Stimulated activated CD4-positive, alpha-beta T cell treated with anti-CD3 and anti-CD28 coated beads, TNF-alpha, amount 100 ng/mL, for 48 hours (primary cell): ENCODE measurements around the gene MFNG.
"Not testable (repeated sequence)": the region's sequence is repeated elsewhere in the genome, so short reads cannot be mapped to it uniquely, and the experiment has no call there.

Source experiments
- DNase-seq, 3 donors: peaks; one replicate each; pipeline ENCODE4 v3.0.0-alpha.2; 2020; ENCODE audit warnings: low read depth in 3 of 3

Gene MFNG

DNA sequence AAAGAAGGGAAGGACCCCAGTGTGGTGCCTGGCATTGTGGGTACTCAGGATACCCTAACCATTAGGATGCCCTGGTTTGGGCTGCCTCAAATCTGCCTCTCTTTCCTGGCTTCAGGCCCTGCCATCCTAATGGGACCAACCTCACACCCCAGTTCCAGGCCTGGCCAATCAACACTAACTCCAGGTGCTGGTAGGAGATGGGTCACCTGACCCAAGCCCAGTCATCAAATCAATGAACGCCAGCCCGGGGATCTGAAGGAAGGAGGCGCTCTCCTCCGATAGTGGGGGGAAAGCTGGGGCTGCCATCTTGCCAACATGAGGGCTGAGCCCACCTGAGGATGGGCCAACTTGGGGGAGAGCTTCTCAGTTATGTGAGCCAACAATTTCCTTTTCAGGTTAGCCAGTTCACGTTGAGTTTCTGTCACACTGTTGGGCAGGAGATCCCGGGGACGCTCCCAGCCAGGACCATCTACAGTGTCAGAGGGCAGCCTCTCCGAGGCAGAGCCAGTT lies 12.7 kb downstream of the MFNG start:
- DNase-seq = no peak

DNA sequence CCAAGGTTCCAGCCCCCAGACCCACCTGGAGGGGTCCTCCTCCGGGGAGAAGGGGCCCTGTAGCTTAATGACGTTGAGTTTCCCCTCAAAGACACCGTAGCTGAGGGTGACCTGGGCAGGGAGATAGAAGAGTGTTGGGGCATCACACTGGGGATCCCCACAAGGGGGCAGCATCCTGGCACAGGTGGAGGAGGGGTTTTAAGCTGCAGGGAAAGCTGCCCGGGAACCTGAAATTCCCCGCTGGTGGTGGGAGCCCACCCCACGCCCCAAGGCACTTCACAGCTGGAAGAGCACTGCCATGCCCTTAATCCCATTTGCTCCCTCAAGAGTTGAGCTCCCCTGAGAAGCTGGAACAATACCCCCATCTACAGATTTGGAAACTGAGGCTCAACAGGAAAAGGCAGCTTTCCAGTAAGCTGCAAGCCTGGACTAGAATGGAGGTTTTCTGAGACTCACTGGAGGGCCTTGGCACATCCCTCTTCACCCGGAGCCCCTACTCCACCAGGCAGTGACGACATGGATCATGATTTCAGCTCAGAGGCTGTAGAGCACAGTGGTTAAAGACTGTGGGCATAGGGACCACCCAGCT lies 13.7 kb downstream of the MFNG start:
- DNase-seq = peak in 1 of 3 donors; percentile 27

DNA sequence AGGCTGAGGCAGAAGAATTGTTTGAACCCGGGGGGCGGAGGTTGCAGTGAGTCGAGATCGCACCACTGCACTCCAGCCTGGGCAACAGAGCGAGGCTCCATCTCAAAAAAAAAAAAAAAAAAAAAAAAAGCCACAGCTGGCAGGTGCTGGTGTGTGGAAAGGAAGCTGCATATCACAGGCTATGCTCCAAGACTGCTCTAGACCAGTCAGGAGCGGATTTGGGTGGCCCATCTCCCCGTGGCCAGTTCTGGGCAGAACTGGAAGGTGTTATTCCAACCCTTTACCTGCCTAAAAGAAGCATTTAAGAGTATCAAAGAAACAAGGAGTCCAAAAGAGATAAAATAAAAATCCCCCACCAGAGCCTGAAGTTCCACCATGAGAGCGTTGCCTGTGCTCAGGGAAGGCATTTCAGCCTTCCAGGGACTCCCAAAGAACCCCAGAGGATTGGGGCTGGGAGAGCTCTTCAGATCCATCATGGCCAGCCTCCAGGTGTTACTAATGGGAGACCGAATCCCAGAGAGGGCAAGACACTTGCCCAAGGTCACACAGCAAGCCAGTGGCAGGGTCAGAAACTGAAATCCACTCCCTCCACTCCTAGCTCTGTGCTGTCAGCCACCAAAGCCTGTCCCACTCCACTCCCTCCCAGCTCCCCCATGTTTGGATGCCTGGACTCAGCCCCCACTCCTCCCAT lies 14.3 kb downstream of the MFNG start:
- no peak for DNase-seq

DNA sequence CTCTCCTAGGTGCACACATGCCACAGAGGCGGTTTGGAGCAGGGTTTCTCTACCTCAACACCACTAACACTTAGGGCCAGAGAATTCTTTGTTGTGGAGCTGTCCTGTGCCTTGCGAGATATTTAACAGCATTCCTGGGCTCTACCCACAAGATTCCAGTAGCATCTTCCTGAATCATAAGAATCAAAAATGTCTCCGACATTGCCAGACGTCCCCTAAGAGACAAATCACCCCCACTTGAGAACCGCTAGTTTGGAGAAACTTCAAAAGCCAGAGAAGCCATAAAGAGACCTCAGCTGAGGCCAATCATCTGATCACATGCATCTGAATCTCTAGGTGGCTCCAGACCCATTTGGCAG lies 16.1 kb downstream of the MFNG start:
- DNase-seq = no peak

DNA sequence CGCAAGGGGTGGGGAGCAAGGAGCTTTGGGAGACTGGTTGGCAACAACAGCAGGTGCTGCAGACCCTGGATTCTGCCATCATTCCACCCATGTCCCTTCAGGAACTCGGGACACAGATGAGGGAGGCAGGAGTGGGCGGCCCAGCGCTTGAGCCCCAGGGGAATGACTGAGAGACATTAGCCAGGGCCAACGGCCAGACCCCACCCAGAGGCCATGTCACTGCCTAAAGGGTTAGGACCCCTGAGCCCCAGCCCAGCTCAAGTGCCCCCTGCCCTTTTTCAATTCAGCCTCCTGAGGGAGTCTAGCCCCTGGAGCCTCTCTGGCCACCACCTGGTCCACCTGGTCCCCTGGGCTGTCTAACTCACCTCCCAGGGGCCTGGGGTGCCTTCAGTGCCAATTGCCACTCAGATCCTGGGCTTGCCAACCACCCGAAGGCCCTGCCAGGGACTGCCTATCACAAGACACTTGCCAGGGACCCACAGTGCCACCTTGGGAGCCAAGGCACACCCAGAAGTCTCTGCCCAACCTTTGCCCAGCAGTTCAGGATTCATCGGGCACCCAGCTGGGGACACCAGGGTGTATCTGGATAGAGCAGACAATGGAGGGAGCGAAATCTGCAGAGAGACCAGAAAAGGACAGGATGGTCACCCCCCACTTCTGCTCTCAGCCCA lies 16.6 kb downstream of the MFNG start:
- DNase-seq = no peak

DNA sequence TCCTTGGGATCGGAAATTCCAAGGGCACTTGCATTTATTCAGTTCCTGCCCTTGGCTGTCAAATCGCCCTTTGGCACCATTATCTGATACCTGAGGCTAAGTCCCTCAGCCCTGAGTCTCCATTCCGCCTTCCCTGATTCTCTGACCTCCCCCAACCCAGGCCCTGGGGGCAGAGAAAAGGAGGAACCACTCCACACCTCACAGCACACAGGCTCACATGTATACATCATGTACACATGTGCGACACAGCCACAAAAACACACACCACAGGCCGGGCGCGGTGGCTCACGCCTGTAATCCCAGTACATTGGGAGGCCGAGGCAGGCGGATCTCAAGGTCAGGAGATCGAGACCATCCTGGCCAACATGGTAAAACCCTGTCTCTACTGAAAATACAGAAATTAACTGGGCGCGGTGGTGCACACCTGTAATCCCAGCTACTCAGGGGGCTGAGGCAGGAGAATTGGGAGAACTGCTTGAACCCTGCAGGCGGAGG lies 17.9 kb downstream of the MFNG start:
- DNase-seq = not testable (repeated sequence)

DNA sequence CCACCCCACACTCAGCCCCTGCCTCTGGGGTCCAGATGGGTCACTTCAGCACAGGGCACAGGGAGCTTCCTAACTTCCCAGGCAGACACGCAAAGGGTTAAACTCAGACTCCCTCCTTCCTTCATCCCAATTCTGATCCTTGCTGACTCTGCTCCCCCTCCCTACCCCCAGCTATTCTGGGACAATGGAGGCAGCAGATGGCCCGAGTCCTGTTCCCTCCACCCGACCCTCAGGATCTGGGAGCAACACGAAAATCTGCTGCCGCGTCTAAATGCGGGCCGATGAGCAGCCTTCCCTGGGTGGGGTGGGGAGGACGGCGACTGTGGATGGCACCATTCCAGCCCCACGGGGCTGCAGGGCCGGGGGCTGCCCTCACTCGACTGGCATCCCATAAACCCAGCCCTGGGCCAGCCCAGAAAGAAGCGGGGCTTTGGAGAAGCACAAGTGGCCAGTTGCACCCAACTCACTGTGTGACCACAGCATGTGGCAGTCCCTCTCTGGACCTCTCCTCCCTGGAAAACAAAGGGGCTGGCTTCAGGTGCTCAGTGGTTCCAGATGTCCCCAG lies 18.7 kb downstream of the MFNG start:
- no peak for DNase-seq

DNA sequence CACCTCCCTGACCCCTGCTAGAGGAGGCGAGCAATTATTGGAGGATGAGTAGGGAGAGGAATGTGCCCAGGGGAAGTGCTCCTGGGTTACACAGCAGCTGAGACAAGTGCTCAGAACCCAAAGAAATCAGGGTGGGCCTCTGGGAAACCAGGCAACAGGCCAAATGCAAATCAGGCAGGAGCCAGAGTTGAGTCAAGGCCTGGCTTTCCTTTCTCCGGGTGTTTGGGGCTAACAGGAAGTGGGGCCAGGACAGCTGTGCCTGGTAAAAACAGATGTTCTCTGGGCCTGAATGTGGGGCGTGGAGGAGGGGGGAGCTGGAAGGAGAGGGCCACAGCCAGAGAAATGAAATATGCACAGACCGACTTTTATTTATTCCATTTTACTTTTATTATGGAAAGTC lies 22.0 kb downstream of the MFNG start:
- no peak for DNase-seq

DNA sequence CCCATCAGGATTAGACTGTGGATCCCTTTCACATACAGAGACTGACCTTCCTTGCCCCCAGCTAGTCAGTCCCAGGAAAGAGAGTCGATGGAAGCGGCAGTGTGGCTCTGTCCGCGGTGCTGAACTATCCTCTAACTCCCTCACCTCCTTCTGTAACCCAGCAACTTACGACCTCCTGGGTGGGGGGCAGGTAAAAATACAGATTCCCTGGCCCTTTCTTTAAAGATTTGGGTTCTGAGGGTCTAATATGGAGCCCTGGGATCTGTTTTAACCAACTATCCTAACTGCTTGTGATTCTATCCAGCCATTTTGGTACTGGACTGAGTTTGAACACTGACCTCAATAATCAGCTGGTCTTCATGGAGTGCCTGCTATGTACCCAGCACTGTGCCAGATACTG lies 23.2 kb downstream of the MFNG start:
- DNase-seq = no peak

DNA sequence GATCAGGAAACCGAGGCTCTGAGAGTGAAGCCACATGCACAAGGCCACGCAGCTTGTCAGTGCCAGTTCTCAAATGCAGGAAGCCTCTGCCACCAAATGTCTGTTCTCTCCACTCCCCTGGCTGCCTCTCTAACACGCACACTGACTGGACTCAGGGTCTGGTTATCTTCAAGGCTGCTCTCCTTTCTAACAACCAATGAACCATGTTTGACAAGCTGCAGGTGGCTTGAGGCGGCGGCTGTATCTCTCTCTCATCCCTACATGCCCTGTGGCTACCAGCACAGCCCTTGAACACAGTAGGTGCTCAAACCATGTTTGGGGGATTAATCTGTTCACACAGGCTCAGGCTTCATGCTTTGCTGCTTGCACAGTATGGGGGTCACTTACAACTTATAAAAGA lies 23.7 kb downstream of the MFNG start:
- no peak for DNase-seq

DNA sequence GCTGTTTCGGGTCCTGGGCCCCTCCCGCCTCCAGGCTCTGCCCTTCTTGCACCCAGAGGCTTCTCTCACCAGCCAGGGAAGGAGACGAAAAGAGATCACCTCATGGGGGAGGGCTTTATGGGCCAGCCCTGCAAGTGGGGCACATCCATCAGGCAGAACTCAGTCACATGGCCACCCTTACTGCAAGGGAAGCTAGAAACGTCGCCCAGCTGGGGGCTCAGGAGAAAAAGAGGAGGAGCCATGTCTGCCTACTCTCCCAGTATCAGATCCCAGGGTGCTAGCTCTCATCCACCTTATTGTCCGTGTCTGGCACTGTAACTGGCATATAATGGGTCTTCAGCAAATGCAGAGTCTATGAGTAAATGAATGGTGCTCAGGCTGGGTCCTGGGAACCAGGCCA lies 24.2 kb downstream of the MFNG start:
- no peak for DNase-seq

DNA sequence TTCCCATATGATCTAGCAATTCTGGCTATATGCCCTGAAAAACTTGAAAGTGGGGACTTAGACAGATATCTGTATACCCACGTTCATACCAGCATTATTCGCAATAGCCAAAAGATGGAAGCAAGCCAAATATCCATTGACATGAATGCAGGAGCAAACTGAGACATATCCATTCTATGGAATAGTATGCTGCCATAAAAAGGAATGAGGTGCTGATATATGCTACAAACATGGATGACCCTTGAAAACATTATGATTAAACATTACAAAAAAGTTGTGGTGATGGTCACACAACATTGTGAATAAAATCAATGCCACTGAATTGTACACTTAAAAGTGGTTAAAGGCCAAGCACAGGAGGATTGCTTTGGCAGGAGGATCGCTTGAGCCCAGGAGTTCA lies 25.5 kb downstream of the MFNG start:
- no peak for DNase-seq

DNA sequence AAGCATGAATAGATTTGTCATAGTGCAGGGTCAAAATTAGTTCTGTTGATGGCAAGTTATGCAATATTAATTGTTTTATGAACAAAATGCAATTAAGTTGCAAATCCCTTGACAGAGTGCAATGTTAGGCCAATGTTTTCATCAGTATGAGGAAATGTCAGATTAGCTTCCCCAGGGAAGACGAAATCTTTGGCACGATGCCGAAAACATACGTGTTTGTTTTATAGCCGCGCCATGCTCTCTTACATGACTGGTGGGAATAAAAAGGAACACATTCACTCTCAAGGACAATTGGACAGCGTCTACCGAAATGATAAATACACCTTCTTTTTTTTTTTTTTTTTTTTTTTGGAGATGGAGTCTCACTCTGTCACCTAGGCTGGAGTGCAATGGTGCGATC lies 27.0 kb downstream of the MFNG start:
- no peak for DNase-seq

DNA sequence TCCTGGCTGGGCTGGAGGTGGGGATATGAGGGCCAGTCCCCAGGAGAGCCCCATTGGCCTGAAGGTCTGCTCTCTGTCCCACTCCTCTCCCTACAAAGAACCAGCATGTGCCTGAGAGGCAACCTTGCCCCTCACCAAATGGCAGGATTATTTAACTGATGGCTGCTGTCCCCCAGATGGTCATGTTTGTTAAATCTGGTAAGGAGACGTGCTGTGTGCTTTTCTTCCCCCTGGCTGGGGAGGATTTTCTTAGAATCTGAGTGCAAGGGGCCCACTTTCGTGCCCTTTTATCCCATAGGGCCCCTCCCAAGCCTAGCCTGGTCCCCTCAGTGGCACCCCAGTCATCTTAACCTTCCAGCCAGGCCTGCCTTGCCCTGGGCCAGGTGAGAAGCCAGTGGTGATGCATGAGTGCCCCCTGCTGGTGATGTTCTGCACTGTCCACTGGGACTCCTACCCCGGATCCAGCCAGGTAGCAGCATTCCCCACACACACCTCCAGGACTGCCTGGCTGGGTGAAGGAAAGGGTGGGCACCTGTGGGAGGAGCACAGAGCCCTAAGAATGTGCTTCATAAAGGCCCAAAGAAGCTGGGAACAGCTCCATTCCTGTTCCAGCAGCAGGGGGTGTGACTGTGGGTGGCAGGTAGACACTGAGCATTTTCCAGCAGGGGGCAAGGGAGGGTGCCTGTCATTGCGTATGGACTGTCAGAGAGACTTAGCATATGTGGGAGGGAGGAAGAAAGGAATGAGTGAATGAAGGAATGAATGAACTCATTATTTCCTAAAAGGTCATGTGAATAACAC lies 28.9 kb downstream of the MFNG start:
- peak; percentile 66 to 86 (median 80) for DNase-seq

DNA sequence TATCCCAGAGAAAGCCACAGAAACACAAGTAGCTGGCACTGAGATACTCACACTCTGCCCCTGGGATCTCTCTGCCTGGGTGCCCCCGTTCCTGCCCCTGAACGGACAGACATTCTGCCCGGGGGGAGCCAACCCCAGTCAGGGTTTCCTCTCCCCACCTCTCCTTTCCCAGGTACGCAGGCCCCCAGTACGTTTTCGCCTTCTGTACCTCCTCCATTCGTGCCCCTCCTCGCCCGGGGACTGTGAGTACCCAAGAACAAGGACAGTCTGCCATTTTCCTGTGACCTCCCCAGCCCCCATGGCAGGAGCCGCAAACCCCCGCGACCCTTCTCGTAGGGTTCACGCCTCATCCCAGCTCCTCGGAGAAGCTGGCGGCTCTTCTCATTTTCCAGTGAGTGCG lies 29.8 kb downstream of the MFNG start:
- no peak for DNase-seq

DNA sequence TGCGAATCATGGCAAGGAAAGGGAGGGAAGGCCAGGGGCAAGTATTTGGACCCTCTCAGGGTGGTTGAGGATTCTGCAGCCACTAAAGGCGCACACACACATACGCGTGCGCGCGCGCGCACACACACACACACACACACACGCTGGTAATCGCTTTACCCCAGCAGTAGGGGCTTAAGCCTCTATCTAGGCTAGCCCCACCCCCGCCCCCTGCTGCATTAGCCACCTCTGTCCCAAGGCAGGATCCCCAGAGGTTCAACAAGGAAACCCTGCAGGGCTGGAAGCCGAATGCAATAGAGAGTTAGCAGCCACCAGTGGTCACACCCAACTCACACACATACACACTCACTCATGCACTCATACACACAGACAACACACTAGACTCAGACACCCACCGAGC lies 30.3 kb downstream of the MFNG start:
- DNase-seq = no peak

DNA sequence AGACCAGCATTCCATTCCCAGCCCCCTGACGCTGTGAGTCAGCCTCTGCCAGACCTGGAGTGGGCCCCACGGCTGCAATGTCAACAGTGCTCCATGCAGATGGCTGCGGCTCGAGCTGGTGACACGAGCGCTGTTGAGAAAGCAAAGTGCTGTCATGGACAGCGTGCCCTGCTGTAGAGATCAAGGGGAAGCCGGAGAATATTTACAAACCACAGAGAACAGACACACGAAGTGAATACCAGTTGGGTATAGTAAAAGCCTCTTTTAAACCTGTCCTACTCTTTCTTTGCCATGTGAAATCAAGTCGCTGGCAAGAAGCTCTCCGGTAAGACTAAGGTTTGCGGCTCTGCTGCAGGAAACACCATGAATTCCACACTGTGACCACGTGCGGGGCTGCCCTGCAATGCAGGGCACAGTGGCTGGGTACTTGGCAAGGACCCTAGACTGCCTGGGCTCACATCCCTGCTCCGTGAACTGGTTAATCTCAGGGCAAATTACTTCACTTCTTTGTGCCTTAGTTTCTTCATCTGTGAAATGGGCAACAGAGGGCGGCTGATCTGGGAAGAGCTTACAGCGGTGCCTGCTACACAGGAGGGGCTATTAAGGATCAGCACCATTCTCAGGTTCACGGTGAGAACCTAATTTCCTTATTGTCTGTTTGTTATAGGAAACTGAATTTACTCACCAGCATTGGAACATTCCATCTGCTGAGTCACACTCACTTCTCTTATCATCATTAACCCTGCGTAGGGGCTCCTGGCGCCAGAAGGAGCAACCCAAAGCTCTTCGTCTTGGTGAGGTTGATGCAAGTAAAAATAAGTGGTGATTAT lies 31.1 kb downstream of the MFNG start:
- no peak for DNase-seq

DNA sequence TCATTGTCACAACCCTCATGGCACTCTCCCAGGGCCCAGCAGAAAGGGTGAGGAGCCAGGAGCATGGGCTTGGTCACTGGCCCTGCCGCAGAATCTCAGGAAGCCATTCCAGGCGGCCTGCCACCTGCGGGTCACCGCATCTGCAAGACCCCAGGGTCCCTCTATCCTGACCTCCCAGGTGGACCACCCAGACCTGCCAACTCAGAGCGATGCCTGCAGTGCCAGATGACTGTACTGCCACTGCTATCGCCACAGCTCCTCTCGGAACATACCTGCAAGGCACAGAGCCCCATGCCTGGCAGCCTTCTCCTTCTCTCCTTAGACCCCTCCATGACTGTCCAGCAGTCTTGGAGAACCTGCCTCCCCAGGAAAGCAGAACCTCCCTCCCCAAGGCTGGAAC lies 32.5 kb downstream of the MFNG start:
- DNase-seq = no peak

DNA sequence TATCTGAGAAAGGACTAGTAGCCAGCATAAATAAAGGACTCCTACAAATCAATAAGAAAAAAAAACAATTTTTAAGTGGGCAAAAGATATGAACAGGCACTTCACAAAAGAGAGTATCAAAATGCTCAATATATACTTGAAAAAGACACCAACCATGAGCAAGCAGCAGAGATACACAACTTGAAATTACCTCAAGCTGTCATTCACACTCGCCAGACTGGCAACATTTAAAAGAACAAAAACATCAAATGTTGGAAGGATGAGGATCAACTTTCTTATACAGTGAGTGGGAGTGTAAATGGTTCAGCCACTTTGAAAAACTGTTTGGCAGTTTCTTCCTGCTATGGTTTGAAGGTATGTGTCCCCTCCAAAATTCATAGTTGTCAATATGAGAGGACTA lies 35.0 kb downstream of the MFNG start:
- DNase-seq = no peak

DNA sequence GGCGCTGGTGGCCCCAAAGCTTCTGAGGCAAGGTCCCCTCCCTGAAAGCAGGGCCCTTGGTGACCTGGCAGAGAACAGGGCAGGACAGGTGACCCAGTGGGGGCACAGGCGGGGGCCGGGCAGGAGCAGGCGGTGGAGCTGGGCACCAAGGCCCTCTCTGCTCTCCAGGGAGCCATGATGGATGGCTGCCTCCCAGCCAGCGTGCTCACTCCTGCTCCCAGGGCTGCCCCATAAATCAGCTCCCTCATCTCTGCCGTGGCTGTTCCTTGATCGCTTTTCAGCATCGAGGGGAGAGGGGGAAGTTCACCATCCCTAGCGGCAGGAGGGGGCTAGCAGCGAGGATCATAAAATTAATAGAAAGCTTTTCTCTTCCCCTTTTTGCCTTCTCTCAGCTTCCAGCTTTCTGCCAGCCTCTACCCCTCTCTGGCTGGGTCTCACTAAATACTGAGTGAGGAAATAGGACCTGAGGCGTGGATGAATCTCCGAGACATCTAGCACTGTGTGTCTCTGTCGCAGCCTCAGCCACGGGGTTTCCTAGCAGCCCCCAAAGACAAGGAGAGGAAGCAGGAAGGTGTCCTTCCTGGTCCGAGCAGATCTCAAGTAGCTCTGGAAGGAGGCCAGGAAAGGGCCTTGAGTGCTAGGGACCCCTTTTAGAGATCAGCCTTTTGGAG lies 36.7 kb downstream of the MFNG start:
- DNase-seq = no peak
